GM18520 (cell line): ENCODE data around the gene STRIP2.
A peak's percentile ranks its signal among the peaks of the same experiment; 100 is the strongest.
"Not testable (repeated sequence)": the region's sequence is repeated elsewhere in the genome, so short reads cannot be mapped to it uniquely, and the experiment has no call there.

Source experiments
- ATAC-seq: cut with Tn5 transposase; IDR thresholded peaks from one replicate; pipeline ENCODE4 v1.9.1; 2021; ENCODE audit not compliant: unreplicated experiment

The STRIP2 gene

GRCh38 chr7:129493555-129493954, 59.3 kb downstream of the STRIP2 start:
- ATAC-seq = no peak

DNA sequence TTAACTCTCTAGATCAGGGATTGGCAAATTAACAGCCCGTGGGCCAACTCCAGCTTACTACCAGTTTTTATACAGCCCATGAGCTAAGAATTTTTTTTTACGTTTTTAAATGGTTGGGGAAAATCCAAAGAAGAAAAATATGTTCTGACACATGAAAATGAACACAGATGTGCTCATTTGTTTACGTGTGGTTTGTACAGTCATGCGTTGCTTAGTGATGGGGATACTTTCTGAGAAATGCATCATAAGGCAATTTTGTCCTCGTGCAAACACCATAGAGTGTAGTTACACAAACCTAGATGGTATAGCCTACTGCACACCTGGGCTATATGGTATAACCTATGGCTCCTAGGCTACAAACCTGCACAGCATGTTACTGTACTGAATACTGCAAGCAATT, 59.8 kb downstream of the STRIP2 start:
- ATAC-seq = peak; percentile 81

- ATAC-seq = no peak
Measured at GRCh38 chr7:129495987-129496386, 61.8 kb downstream of the STRIP2 start.

GRCh38 chr7:129496653-129497052, 62.4 kb downstream of the STRIP2 start:
- no peak for ATAC-seq

DNA sequence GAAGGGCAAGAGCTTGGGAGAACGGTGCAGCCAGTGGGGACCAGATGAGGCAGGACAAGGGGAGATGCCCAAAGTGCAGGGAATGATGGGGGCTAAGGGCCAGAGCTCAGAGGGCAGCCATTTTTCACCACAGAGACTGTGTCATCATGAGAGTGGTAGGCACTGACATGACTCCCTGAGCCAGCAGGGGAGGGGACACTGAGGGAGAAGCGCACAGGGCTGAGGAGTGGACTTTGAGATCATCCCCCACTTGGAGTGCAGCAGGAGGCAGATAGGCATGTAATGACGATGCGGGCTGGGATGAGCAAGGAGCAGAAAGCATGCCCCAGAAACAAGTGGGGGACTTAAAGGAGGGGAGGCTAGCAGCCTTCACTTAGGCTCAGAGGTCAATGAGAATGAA, 62.9 kb downstream of the STRIP2 start:
- no peak for ATAC-seq

DNA sequence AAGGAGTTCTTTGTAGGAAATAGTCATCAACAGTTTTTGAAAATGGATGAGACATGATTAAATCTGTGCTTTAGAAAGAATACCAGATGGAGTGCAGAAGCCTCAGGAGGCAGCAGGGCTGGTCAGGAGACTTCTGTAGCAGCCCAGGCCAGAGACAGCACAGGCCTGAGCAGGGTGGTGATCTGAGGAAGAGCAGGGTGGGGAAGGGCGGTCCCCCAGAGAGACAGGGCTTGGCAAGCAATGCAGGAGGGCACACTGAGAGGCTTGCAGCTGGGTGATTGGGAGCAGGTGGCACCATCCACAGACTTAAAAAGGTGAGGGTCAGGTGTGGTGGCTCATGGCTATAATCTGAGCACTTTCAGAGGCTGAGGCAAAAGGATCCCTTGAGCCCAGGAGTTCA, 63.8 kb downstream of the STRIP2 start:
- ATAC-seq = no peak

- ATAC-seq = no peak
Measured at GRCh38 chr7:129499999-129500398, 65.8 kb downstream of the STRIP2 start.

- peak; percentile 91 for ATAC-seq
Measured at GRCh38 chr7:129501760-129502707, 67.8 kb downstream of the STRIP2 start, which contains the start of gene SMKR1. SMKR1 (plus strand) TSS chr7:129502531; CDS start chr7:129502825, 294 bp downstream.

- no peak for ATAC-seq
Measured at GRCh38 chr7:129502708-129503685, 68.8 kb downstream of the STRIP2 start.

- ATAC-seq = no peak
Measured at GRCh38 chr7:129503725-129504124, 69.5 kb downstream of the STRIP2 start.

GRCh38 chr7:129512192-129512591, 78.0 kb downstream of the STRIP2 start:
- ATAC-seq = no peak

GRCh38 chr7:129513546-129513945, 79.3 kb downstream of the STRIP2 start:
- no peak for ATAC-seq

DNA sequence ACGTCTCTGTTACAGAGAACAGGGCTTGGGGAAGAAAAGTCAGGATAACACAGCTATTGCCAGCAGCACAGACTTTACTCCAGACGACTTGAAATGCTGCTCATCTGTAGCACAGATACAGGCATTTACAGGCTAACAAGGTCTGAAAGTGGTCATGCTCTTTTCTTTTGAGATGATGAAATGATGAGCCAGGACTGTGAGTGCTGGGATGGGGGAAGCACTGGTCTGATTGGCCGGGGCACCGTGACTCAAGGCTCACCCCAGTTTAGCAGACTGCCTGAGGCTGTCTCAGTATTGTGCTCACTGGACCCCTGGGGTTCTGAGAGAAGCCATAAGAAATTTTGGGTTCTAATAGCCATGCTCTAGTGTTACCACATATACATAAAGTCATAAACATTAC, 80.5 kb downstream of the STRIP2 start:
- no peak for ATAC-seq

- no peak for ATAC-seq
Measured at GRCh38 chr7:129515381-129515780, 81.1 kb downstream of the STRIP2 start.

DNA sequence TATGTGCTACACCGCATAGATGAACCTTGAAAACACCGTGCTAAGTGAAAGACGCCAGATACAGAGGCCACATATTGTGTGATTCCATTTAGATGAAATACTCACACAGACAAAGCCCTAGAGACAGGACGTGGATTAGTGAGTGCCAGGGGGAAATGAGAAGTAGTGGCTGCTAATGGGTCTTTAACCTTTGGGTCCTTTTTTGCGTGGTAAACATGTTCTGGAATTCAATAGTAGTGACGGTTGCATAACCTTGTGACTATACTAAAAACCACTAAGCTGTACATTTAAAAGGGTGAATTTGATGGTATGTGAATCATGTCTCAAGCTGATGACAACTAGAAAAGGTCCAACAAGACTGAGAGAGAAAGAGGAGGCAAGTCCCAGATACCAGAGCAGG, 83.7 kb downstream of the STRIP2 start:
- ATAC-seq = no peak

- ATAC-seq = no peak
Measured at GRCh38 chr7:129519464-129519863, 85.2 kb downstream of the STRIP2 start.

DNA sequence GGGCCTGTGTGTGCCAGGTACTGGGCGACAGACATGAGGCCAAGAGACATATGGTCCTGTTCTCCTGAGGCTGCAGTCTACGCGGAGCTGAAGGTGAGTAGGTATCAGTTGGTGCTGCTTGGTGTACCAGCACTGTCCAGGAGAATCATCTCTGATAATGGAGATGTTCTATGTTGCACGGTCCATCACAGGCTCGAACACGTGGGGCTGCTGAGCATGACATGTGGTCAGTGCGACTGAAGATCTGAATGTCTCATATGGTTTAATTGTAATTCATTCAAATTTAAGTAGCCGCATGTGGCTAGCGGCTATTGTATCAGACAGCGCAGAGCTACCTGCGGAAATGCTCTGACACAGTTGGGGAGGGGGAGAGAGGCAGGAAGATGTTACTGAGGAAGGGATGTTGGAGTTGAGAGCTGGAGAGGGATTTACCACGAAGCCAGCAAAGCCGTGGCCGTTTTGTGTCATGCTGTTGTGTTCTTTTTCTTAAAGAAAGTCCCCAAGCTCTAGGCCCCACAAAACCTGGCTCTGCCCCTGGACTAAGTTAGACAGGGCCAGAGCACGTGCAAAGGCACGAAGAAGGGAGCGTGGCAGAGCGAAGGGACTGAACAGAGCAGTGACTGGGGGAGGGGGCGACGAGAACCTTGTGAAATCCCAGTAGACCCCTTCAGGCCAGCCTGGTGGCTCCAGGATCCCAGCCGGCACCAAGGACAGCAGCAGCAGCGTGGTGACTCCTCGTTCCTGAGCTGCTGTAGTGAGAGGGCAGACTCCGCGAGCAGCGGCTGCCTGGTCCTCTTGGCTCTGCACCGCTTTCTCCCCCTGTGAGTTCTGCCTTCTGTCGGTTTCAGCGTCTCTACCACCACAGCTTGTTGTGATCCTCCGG, 88.1 kb downstream of the STRIP2 start:
- ATAC-seq = no peak

GRCh38 chr7:129522971-129523340, 88.7 kb downstream of the STRIP2 start:
- no peak for ATAC-seq

GRCh38 chr7:129523924-129524323, 89.7 kb downstream of the STRIP2 start:
- ATAC-seq = no peak

GRCh38 chr7:129524405-129524804, 90.2 kb downstream of the STRIP2 start:
- not testable (repeated sequence) for ATAC-seq
